ENCODE data around the gene DENND1B.

DNA sequence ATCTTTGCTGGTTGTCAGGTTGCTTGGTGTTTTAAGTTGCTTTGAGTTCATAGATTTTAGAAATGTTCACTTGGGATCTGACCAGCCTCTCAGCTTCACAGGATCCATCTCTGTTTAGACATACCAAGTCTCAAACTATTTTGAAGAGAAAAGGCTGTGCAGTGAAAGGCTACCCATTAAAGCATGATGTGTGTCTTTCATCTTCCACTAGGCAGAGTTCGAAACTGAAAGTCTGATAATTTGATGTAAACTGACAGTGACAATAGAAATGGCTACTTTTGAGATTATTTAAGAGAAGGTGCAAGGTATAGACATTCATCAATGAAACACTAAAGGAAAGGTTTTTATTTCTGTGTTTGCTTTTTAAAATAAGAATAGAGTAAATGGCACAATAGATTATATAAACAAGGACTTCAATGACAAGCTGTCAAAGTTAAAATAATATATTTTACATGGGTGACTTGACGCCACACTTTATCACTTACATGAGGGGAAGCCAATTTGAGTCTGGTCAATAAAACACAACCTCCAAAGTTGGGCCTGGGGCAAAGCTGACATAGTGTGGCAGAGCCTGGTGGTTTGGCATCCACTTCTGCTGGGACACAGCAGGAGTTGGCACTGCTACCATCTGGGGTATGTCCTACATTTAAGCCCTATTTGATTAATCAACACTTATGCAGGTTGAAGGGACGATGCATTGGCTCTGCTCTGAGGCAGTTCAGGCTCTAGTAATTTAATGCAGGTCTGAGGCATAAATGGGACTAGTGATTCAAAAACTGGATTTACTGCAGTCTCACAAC is 309.6 kb downstream of the DENND1B start:
- TF ChIP-seq, protein P1, sequence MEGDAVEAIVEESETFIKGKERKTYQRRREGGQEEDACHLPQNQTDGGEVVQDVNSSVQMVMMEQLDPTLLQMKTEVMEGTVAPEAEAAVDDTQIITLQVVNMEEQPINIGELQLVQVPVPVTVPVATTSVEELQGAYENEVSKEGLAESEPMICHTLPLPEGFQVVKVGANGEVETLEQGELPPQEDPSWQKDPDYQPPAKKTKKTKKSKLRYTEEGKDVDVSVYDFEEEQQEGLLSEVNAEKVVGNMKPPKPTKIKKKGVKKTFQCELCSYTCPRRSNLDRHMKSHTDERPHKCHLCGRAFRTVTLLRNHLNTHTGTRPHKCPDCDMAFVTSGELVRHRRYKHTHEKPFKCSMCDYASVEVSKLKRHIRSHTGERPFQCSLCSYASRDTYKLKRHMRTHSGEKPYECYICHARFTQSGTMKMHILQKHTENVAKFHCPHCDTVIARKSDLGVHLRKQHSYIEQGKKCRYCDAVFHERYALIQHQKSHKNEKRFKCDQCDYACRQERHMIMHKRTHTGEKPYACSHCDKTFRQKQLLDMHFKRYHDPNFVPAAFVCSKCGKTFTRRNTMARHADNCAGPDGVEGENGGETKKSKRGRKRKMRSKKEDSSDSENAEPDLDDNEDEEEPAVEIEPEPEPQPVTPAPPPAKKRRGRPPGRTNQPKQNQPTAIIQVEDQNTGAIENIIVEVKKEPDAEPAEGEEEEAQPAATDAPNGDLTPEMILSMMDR (optimal IDR thresholded peaks at IDR 0.05 in 1 of 3, IDR thresholded peaks at IDR 0.05 in 1 of 3, conservative IDR thresholded peaks at IDR 0.05 in 1 of 3; ENCODE audit: extremely low read depth in 1 of 3, insufficient read depth in 2 of 3, low read length in 3 of 3): no peak
- no peak for TF ChIP-seq EZH2 (IDR thresholded peaks at IDR 0.05; ENCODE audit: low read length)
